Measurements from ENCODE around the gene CLEC18B.

DNA sequence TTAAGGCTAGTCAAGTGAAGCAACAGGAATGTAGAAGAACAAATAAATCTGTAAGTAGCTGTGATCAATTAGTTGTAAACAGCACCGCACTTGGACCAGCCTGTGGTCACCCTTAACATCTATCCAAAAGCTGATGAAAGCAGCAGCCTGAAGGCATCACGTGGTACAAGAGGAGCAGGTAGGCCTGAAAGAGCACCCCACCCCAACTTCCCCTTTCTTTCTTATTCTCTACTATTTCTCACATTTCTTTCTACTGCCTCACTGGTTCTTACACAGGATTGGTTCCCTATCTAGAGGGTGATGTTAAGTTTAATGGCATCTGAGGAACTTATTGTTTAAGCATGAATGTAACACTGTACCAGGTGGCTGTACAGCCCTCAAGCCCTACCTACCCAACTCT lies 42.6 kb upstream of the CLEC18B start:
- TF ChIP-seq, protein P1, sequence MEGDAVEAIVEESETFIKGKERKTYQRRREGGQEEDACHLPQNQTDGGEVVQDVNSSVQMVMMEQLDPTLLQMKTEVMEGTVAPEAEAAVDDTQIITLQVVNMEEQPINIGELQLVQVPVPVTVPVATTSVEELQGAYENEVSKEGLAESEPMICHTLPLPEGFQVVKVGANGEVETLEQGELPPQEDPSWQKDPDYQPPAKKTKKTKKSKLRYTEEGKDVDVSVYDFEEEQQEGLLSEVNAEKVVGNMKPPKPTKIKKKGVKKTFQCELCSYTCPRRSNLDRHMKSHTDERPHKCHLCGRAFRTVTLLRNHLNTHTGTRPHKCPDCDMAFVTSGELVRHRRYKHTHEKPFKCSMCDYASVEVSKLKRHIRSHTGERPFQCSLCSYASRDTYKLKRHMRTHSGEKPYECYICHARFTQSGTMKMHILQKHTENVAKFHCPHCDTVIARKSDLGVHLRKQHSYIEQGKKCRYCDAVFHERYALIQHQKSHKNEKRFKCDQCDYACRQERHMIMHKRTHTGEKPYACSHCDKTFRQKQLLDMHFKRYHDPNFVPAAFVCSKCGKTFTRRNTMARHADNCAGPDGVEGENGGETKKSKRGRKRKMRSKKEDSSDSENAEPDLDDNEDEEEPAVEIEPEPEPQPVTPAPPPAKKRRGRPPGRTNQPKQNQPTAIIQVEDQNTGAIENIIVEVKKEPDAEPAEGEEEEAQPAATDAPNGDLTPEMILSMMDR (IDR thresholded peaks at IDR 0.05), result no peak
- TF ChIP-seq ZFX (IDR thresholded peaks at IDR 0.05; ENCODE audit: borderline replicate concordance), result no peak

Data from 22Rv1 (cell line).